HL-60 (cell line): ENCODE results near the gene VPS13D.

Experiments used
- DNase-seq, 2 experiments: peaks; one replicate each; pipeline ENCODE4 v3.0.0-alpha.2; 2010 to 2020; ENCODE audit warnings: low read depth in 1 of 2, low spot score in 1 of 2
- H3K27ac ChIP-seq: fragments of 250-450 bp; sonication (Bioruptor Pico); replicated peaks from 2 replicates; pipeline ENCODE4 v1.5.1; 2020; ENCODE audit warnings: mild to moderate bottlenecking, moderate library complexity
- H3K27me3 ChIP-seq: fragments of 250-450 bp; sonication (Bioruptor Pico); 2 replicates; pipeline ENCODE4 v1.5.1; 2021; ENCODE audit warnings: mild to moderate bottlenecking, moderate library complexity; ENCODE audit not compliant: insufficient read depth, poor library complexity, severe bottlenecking
- H3K4me3 ChIP-seq: replicated peaks from 2 replicates; pipeline ENCODE4 v1.5.1; 2011; ENCODE audit warnings: mild to moderate bottlenecking, control low read depth, low read length; ENCODE audit not compliant: insufficient read depth
- CTCF ChIP-seq: IDR thresholded peaks from one replicate; pipeline ENCODE4 v1.5.1; 2011; ENCODE audit warnings: low read length, control low read depth, inconsistent platforms; ENCODE audit not compliant: insufficient read depth
- GABPA ChIP-seq: IDR thresholded peaks from 2 replicates; pipeline ENCODE4 v1.6.1; 2012; ENCODE audit warnings: low read depth
- POLR2AphosphoS5 ChIP-seq: IDR thresholded peaks from 2 replicates; pipeline ENCODE4 v1.6.1; 2012; ENCODE audit warnings: low read depth
- REST ChIP-seq: IDR thresholded peaks from 2 replicates; pipeline ENCODE4 v1.6.1; 2012; ENCODE audit warnings: low read depth; ENCODE audit not compliant: insufficient replicate concordance
- SPI1 ChIP-seq: IDR thresholded peaks from 2 replicates; pipeline ENCODE4 v1.6.1; 2012; ENCODE audit warnings: low read depth, mild to moderate bottlenecking, borderline replicate concordance

Gene VPS13D

GRCh38 chr1:12528021-12528852 lies 298.4 kb downstream of the VPS13D start:
- no peak overlapping the region for H3K4me3 ChIP-seq
- H3K27ac ChIP-seq = no peak overlapping the region
- TF ChIP-seq GABPA = no peak
- no peak for TF ChIP-seq REST
- no peak for TF ChIP-seq POLR2AphosphoS5
- no peak for TF ChIP-seq CTCF
- no peak for DNase-seq
- H3K27me3 ChIP-seq = no peaks in the 10 kb centered on the region

- TF ChIP-seq GABPA = no peak
- TF ChIP-seq SPI1 = no peak
- no peak for TF ChIP-seq CTCF
- no peak for TF ChIP-seq REST
- no peak for DNase-seq
- Histone ChIP-seq H3K27ac (no peak overlapping the region), H3K27me3 (no peaks in the 10 kb centered on the region), H3K4me3 (no peak overlapping the region)
These were observed 299.9 kb downstream of the VPS13D start for GRCh38 chr1:12529640-12530174.

- DNase-seq = no peak
- no peak overlapping the region for H3K27ac ChIP-seq
- TF ChIP-seq GABPA (no peak), CTCF (no peak), REST (no peak), POLR2AphosphoS5 (no peak), SPI1 (no peak)
- H3K4me3 ChIP-seq = no peak overlapping the region
- no peaks in the 10 kb centered on the region for H3K27me3 ChIP-seq
These were observed 300.8 kb downstream of the VPS13D start for GRCh38 chr1:12530462-12531178.
